Panc1 (cell line): Measurements from ENCODE around the gene ADARB2.

Experiments
- CTCF ChIP-seq: fragments of 450-650 bp; IDR thresholded peaks from 2 replicates; pipeline ENCODE4 v1.5.1; 2017; ENCODE audit warnings: mild to moderate bottlenecking
- POLR2AphosphoS5 ChIP-seq: IDR thresholded peaks from 2 replicates; pipeline ENCODE4 v1.6.1; 2012; ENCODE audit warnings: mild to moderate bottlenecking, low read depth, low read length, moderate library complexity

GRCh38 chr10:1709161-1709560 lies 28.2 kb downstream of the ADARB2 start:
- TF ChIP-seq POLR2AphosphoS5 (no peak), CTCF (no peak)
